Measurements from ENCODE around the gene GALNT9. TPM values are rescaled to one million over a fixed set of nuclear protein-coding genes. Genes with fewer than 3 reads are reported as not detected.
A peak's percentile ranks its signal among the peaks of the same experiment; 100 is the strongest.
"Not testable (repeated sequence)": the region's sequence is repeated elsewhere in the genome, so short reads cannot be mapped to it uniquely, and the experiment has no call there.

Gene GALNT9
- total and polyA plus RNA-seq, 5 donors from 2014 or later: 0.37 to 0.69 (median 0.64) TPM; not detected in 2

DNA sequence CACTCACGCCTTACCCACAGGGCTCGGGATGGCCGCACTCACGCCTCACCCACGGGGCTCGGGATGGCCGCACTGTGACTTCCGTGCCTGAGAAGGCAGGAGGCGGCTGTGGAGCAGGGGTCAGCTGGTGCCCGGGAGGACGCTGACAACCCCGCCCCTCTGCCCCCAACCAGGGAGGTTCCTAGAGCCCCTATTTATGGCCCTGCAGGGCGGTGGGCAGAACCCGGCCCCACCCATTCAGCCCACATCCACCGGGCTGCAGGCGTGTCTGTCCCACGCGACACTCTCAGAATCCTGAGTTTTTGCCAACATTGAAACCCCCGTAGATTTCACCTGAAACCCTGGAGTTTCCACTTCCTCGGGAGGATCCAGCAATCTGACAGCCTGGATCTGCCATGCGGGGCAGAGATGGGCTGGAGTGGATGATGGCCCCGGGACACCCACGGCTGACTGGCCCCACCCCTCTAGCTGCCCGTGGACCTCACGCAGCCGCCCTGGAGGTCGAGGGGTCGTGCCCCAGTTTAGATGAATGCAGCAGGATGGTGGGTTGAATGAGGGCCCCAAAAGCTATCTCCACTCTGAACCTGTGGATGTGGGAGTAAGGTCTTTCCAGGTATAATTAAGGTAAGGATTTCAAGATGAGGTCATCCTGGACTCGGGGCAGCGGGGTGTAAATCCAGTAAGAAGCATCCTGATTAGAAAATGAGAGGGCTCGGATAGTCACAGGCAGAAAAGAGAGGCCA lies 20.4 kb downstream of the GALNT9 start:
- no peak overlapping the region for H3K4me3 ChIP-seq (ENCODE audit: low read depth, low read length)
- H3K9me3 ChIP-seq (ENCODE audit: control insufficient read depth in 2 of 2, low read length in 2 of 2): peaks cover 3 to 11% of the 10 kb centered on the region in 2 experiments
- Mint-ChIP-seq H3K27me3 (no peaks in the 10 kb centered on the region), H3K9me3 (peaks cover 1 to 23% (median 7%) of the 10 kb centered on the region in 7 donors), H3K4me1 (no peaks in the 10 kb centered on the region), H3K27ac (no peak overlapping the region), H3K4me3 (peak overlapping the region in 1 of 4 donors; percentile 32), H3K36me3 (no peaks in the 10 kb centered on the region)
- H3K27me3 ChIP-seq (ENCODE audit: control insufficient read depth, insufficient read depth, low read length): no peaks in the 10 kb centered on the region
- H3K4me1 ChIP-seq (ENCODE audit: control insufficient read depth, insufficient read depth, low read length, poor library complexity, severe bottlenecking): no peaks in the 10 kb centered on the region
- H3K27ac ChIP-seq (ENCODE audit: insufficient read depth, low read length, poor library complexity, severe bottlenecking): no peak overlapping the region
- no peak for DNase-seq
- ATAC-seq (ENCODE audit: low read depth in 2 of 2): no peak
- H3K36me3 ChIP-seq (ENCODE audit: control insufficient read depth, insufficient read depth, low read length): no peaks in the 10 kb centered on the region

- Histone ChIP-seq H3K27me3 (ENCODE audit: control insufficient read depth, insufficient read depth, low read length) (no peaks in the 10 kb centered on the region), H3K36me3 (ENCODE audit: control insufficient read depth, insufficient read depth, low read length) (no peaks in the 10 kb centered on the region), H3K9me3 (ENCODE audit: control insufficient read depth in 2 of 2, low read length in 2 of 2) (peaks cover 3 to 11% of the 10 kb centered on the region in 2 experiments), H3K4me1 (ENCODE audit: control insufficient read depth, insufficient read depth, low read length, poor library complexity, severe bottlenecking) (no peaks in the 10 kb centered on the region), H3K4me3 (ENCODE audit: low read depth, low read length) (no peak overlapping the region), H3K27ac (ENCODE audit: insufficient read depth, low read length, poor library complexity, severe bottlenecking) (no peak overlapping the region)
- Mint-ChIP-seq H3K27me3 (no peaks in the 10 kb centered on the region), H3K4me3 (no peak overlapping the region), H3K36me3 (no peaks in the 10 kb centered on the region), H3K27ac (no peak overlapping the region), H3K9me3 (peaks cover 1 to 23% (median 7%) of the 10 kb centered on the region in 7 donors), H3K4me1 (no peaks in the 10 kb centered on the region)
- ATAC-seq (ENCODE audit: low read depth in 2 of 2): no peak
- DNase-seq: no peak
These were observed 21.2 kb downstream of the GALNT9 start for GRCh38 chr12:132307976-132308852.

DNA sequence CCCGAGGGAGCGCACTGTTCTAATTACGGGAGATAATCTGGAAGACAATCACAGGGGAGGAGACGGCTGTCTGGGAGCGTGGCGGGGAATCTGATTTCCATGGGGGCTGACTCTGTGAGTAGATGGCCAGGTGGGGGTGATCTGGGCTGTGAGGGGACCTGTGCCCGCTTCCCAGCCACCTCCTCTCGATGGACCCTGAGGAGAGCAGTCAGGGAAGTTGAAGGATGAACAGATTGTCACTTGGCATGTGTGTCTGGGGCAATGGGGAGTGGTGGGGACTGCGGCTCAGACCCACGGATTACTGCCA lies 22.6 kb downstream of the GALNT9 start:
- H3K27ac ChIP-seq (ENCODE audit: insufficient read depth, low read length, poor library complexity, severe bottlenecking): no peak overlapping the region
- no peaks in the 10 kb centered on the region for H3K4me1 Mint-ChIP-seq
- H3K27me3 Mint-ChIP-seq: no peaks in the 10 kb centered on the region
- no peaks in the 10 kb centered on the region for H3K4me1 ChIP-seq (ENCODE audit: control insufficient read depth, insufficient read depth, low read length, poor library complexity, severe bottlenecking)
- H3K4me3 Mint-ChIP-seq: no peak overlapping the region
- H3K9me3 Mint-ChIP-seq: peaks cover under 1 to 19% (median 4%) of the 10 kb centered on the region in 7 donors
- H3K4me3 ChIP-seq (ENCODE audit: low read depth, low read length): no peak overlapping the region
- no peaks in the 10 kb centered on the region for H3K36me3 ChIP-seq (ENCODE audit: control insufficient read depth, insufficient read depth, low read length)
- DNase-seq (no peak), ATAC-seq (ENCODE audit: low read depth in 2 of 2) (no peak)
- no peaks in the 10 kb centered on the region for H3K36me3 Mint-ChIP-seq
- H3K9me3 ChIP-seq (ENCODE audit: control insufficient read depth in 2 of 2, low read length in 2 of 2): peaks cover 2 to 10% of the 10 kb centered on the region in 2 experiments
- no peaks in the 10 kb centered on the region for H3K27me3 ChIP-seq (ENCODE audit: control insufficient read depth, insufficient read depth, low read length)
- H3K27ac Mint-ChIP-seq: no peak overlapping the region

DNA sequence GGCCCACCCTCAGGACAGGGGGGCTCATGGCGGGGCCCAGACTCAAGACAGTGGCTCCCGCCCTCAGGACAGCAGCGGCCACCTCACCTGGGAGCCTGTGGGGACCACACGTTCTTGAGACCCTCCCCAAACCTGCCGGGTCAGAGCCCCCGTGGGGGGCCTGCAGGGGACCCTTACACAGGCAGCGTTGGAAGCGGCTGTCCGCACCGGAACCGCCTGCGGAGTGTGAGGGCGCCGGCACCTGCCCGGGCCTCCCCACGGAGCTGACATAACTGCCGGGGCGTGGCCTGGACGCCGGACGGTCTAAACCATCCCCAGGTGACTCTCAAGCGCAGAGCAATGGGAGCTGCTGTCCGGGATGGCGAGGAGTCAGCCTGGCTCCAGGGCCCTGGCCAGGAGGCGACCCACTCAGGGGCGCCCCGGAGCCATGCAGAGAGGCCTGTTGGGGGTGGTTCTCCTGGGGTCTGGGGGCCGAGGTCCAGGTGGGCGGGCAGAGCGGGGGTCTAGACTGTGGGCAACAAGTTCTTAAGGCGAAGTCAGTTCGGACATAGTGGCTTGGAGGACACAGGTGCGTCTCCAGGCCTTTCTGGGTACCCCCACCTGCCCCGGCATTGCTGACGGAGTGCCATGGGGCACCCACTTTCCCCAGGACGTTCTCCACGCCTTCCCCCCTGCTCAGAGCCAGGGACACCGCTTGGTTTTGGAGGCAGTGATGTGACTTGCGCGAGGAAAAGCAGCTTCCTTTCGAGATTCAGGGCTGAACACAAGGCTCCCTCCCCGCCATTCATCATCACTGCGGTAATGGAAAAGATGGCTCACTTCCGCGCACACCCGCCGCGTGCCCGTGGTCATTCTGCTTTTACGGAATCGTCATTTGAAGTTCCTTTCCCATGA lies 23.2 kb downstream of the GALNT9 start:
- Histone ChIP-seq H3K9me3 (ENCODE audit: control insufficient read depth in 2 of 2, low read length in 2 of 2) (peaks cover 0 to 4% of the 10 kb centered on the region in 2 experiments), H3K27ac (ENCODE audit: insufficient read depth, low read length, poor library complexity, severe bottlenecking) (no peak overlapping the region), H3K27me3 (ENCODE audit: control insufficient read depth, insufficient read depth, low read length) (no peaks in the 10 kb centered on the region), H3K4me1 (ENCODE audit: control insufficient read depth, insufficient read depth, low read length, poor library complexity, severe bottlenecking) (no peaks in the 10 kb centered on the region), H3K4me3 (ENCODE audit: low read depth, low read length) (no peak overlapping the region), H3K36me3 (ENCODE audit: control insufficient read depth, insufficient read depth, low read length) (no peaks in the 10 kb centered on the region)
- Mint-ChIP-seq H3K27ac (no peak overlapping the region), H3K9me3 (peaks cover 0 to 13% (median 0%) of the 10 kb centered on the region in 7 donors), H3K4me3 (no peak overlapping the region), H3K4me1 (no peaks in the 10 kb centered on the region), H3K27me3 (no peaks in the 10 kb centered on the region), H3K36me3 (no peaks in the 10 kb centered on the region)
- ATAC-seq (ENCODE audit: low read depth in 2 of 2) (no peak), DNase-seq (no peak)

GRCh38 chr12:132305560-132305966 lies 23.8 kb downstream of the GALNT9 start:
- no peak for DNase-seq

GRCh38 chr12:132304866-132305265 lies 24.5 kb downstream of the GALNT9 start:
- H3K27me3 Mint-ChIP-seq; H3K9me3 ChIP-seq (ENCODE audit: control insufficient read depth in 2 of 2, low read length in 2 of 2); H3K4me3 ChIP-seq (ENCODE audit: low read depth, low read length); H3K9me3 Mint-ChIP-seq; ATAC-seq (ENCODE audit: low read depth in 2 of 2); H3K4me3 Mint-ChIP-seq; H3K36me3 ChIP-seq (ENCODE audit: control insufficient read depth, insufficient read depth, low read length); H3K36me3 Mint-ChIP-seq; H3K27ac Mint-ChIP-seq; H3K27me3 ChIP-seq (ENCODE audit: control insufficient read depth, insufficient read depth, low read length); H3K4me1 ChIP-seq (ENCODE audit: control insufficient read depth, insufficient read depth, low read length, poor library complexity, severe bottlenecking); DNase-seq; H3K27ac ChIP-seq (ENCODE audit: insufficient read depth, low read length, poor library complexity, severe bottlenecking); H3K4me1 Mint-ChIP-seq: not testable (repeated sequence)

More at GRCh38 chr12:132305560-132305966, 23.8 kb downstream of the GALNT9 start:
- no peak for ATAC-seq (ENCODE audit: low read depth in 2 of 2)
- Histone ChIP-seq H3K4me1 (ENCODE audit: control insufficient read depth, insufficient read depth, low read length, poor library complexity, severe bottlenecking) (no peaks in the 10 kb centered on the region), H3K27ac (ENCODE audit: insufficient read depth, low read length, poor library complexity, severe bottlenecking) (no peak overlapping the region), H3K36me3 (ENCODE audit: control insufficient read depth, insufficient read depth, low read length) (no peaks in the 10 kb centered on the region), H3K4me3 (ENCODE audit: low read depth, low read length) (no peak overlapping the region), H3K9me3 (ENCODE audit: control insufficient read depth in 2 of 2, low read length in 2 of 2) (no peaks in the 10 kb centered on the region), H3K27me3 (ENCODE audit: control insufficient read depth, insufficient read depth, low read length) (no peaks in the 10 kb centered on the region)
- no peaks in the 10 kb centered on the region for H3K36me3 Mint-ChIP-seq
- H3K4me1 Mint-ChIP-seq: no peaks in the 10 kb centered on the region
- no peak overlapping the region for H3K4me3 Mint-ChIP-seq
- H3K27ac Mint-ChIP-seq: no peak overlapping the region
- peaks cover 0 to 9% (median 0%) of the 10 kb centered on the region in 7 donors for H3K9me3 Mint-ChIP-seq
- no peaks in the 10 kb centered on the region for H3K27me3 Mint-ChIP-seq

DNA sequence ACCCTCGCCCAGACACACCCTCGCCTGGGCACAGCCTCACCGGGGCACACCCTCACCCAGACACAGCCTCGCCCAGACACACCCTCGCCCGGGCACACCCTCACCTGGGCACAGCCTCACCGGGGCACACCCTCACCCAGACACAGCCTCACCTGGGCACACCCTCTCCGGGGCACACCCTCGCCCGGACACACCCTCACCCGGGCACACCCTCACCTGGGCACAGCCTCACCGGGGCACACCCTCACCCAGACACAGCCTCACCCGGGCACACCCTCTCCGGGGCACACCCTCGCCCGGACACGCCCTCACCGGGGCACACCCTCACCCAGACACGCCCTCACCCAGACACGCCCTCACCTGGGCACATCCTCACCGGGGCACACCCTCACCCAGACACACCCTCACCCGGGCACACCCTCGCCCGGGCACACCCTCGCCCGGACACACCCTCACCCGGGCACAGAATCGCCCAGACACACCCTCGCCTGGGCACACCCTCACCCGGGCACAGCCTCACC lies 25.5 kb downstream of the GALNT9 start:
- H3K9me3 ChIP-seq (ENCODE audit: control insufficient read depth in 2 of 2, low read length in 2 of 2); H3K4me1 ChIP-seq (ENCODE audit: control insufficient read depth, insufficient read depth, low read length, poor library complexity, severe bottlenecking); H3K4me1 Mint-ChIP-seq; ATAC-seq (ENCODE audit: low read depth in 2 of 2); H3K4me3 ChIP-seq (ENCODE audit: low read depth, low read length); H3K36me3 Mint-ChIP-seq; H3K27me3 Mint-ChIP-seq; H3K9me3 Mint-ChIP-seq; H3K27ac Mint-ChIP-seq; H3K36me3 ChIP-seq (ENCODE audit: control insufficient read depth, insufficient read depth, low read length); H3K27ac ChIP-seq (ENCODE audit: insufficient read depth, low read length, poor library complexity, severe bottlenecking); H3K4me3 Mint-ChIP-seq; DNase-seq; H3K27me3 ChIP-seq (ENCODE audit: control insufficient read depth, insufficient read depth, low read length): not testable (repeated sequence)
